Globus pallidus (tissue), 1 donor: ENCODE results near the gene PALD1.

Source experiments
- DNase-seq: peaks from one replicate; pipeline ENCODE4 v3.0.0-alpha.2; 2015; ENCODE audit warnings: low spot score

PALD1 gene

DNA sequence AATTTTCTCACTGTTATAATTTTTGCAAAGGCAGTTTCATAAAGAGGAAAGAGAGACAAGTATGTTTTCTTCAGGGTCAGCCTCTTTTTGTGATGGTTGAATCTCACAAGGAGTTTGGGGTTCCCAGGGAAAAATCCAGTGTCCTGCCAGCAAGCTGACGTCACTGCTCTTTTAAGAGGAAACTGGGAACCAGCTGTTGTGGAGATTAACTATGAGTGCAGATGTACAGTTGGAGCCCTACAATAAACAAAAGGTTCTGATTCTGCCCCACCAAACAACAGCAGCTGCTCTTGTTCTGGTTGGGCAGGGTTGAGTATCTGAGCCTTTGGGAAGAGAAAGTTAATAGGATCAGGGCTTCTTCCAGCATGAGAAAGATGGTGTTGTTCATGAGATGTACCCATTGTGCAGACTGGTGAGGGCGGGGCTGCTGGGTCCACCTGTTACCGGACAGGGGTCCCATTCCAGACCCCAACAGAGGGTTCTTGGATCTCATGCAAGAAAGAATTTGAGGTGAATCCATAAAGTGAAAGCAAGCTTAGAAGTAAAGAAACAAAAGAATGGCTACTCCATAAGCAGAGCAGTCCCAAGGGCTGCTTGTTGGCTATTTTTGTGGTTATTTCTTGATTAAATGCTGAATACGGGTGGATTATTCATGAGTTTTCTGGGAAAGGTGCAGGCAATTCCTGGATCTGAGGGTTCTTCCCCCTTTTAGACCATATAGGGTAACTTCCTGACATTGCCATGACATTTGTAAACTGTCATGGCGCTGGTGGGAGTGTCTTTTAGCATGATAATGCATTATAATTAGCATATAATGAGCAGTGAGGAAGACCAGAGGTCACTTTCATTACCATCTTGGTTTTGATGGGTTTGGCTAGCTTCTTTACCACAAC is 111.4 kb downstream of the PALD1 start:
- DNase-seq: peak; percentile 63

DNA sequence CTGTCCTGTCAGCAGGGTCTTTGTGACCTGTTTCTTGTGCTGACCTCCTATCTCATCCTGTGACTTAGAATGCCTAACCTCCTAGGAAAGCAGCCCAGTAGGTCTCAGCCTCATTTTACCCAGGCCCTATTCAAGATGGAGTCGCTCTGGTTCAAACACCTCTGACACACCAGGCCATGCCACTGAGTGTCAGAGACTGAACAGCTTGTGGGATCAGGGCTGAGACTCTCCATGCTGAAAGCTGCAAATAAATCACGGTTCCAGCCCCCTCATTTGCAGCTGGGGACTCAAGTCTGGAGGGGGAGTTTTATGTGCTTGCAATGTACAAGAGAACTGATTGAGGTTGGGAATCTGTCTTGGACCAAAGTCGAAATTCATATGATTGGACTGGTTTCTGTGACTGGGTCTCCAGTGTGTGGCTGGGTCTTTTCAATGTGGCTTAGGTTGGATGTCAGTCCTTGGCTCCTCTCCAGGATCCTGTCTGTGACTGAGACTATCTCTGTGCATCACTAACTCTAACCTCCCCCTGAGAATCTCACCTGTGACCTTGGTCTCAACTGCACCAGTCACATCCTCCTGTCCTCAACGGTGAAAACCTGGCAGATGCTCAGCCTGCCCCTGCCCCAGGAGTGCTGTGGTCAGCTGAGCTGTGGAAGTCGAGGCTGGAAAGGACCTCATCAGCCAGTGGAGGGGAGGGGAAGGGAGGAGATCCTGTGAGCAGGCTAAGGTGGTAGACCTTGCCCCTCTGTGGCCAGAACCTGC is 112.3 kb downstream of the PALD1 start:
- DNase-seq: no peak

DNA sequence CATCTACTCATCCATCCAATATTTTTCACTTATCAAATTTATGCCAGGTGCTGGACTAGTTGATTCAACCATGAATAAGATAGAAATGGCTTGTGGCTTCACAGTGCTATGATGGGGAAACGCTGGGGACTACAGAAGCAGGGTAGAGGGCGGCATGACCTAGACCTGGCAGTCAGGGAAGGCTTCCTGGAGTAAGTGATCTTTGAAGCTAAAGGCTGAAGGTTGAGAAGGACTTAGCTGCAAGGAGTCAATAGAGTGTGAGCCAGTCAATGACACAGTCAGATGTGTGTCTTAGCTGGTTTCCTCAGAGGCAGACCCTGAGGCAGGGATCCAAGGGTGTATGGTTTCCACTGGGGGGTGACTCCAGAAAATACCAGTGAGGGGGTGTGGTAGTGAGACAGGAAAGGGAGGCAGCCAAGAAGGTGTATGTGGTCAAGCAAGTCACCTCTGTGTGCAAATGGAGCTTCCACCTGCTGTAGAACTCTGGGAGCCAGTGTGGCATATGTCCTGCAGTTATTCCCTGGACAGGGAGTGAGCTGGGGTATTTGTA is 113.7 kb downstream of the PALD1 start:
- DNase-seq: no peak

DNA sequence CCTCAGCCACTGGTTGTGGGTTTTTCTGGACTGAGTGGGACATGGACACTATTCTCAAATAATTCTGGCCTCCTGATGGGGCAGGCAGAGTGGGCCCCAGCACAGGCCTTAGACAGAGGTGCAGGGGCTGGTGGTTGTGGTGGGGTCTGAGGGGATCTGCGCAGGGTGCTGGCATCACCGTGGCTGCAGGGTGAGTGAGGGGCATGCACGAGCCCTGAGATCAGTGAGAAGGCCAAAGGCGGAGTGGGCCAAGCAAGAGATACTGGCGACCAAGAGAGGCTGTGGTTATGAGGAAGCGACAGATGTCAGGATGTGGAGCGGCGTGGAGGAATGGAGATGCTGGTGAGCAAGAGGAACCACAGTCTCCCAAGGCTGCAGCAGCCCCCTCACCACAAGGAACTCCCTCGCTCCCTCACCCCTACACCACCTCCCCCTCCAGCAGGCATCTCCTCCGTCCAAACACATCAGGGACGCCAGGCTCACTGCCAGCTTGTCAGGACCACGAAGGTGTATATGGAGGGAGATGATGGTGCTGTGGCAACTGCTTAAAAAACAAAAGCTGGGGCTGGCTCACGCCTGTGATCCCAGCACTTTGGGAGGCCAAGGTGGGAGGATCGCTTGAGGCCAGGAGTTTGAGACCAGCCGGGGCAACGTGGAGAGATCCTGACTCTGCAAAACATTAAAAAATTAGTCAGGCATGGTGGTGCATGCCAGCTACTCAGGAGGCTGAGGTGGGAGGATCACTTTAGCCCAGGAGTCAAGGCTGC is 114.4 kb downstream of the PALD1 start:
- DNase-seq: no peak

DNA sequence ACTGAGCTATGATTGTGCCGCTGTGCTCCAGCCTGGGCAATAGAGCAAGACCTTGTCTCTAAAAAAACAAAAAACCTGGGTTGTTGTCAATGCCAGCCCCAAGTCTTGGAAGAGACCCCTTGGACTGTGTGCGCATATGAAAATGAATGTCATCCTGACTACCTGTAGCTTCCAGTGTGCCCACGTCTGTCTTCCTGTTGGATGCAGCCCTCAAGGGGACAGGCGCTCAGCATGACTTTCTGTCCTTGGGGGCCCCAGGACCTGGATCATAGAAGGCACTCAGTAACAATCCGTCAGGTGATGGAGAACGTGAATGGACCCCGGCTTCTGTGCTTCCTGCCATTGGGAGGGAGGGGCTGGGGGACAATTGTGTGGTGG is 114.9 kb downstream of the PALD1 start:
- no peak for DNase-seq

DNA sequence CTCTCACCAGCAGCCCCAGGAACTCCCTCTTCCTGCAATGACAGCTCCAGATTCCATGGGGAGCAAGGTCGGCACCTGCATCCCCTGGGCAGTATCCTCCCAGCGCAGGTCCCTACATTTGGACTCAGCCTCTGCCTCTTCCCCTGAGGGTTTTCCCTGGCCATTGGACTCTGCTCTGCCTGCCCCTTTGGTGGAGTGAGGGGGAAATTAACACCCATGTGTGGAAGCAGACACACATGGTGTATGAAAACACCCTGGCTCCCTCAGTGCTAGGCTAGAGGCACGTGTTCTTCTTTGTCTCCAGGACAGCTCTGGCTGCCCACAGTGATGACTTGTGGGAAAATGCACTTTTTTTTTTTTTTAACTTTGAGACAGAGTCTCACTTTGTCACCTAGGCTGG is 115.6 kb downstream of the PALD1 start:
- DNase-seq: no peak

DNA sequence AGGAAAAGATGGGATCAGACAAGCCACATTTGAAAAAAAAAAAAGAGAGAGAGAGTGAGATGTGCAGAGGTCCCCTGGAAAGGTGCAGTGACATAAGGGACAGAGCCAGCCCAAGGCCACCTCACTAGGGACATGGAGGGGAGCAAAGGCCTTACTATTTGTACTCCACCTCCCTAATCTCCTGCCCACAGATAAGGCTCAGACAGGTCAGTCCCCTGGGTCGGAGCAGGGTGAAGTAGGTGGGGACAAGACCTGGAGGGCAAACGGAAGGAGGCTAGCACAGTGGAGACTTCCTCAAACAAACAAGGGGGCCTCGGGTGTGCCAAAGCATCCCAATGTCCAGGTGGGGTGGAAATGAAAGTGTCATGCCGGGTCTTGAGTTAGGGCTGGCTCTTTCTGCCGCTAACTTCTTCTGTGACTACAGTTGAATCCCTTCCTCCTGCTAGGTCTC is 117.0 kb downstream of the PALD1 start:
- no peak for DNase-seq

DNA sequence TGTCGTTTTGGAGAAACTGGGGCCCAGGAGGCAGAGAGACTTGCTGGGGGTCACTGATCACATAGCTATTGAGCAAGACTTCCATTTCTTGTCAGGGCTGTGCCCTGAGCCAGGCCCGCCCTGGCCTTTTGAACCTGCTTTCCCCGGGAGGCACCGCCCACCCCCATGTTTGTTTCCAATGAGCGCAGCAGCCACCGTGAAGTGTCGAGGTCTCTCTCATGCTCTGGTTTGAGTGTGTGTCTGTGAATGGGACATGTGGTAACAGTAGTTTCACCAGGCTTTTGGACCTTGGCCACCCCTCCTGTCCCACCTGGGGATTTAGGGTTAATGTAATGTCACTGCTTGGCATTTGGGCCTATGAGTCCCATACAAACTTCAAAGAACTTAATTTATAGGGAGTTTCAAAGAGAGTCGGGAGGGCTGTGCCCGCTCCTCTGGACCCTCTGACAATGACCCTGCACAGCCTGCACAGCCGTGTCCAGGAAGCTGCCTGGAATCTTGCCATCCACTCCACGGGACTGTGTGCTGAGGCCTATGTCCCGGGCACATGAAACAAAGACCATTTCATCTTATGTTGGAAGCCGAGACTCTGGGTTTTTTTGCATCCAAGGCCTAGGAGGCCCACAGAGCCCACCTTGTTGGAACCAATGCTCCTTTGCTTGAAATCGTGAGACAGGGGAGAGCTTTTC is 117.7 kb downstream of the PALD1 start:
- DNase-seq: peak; percentile 65

DNA sequence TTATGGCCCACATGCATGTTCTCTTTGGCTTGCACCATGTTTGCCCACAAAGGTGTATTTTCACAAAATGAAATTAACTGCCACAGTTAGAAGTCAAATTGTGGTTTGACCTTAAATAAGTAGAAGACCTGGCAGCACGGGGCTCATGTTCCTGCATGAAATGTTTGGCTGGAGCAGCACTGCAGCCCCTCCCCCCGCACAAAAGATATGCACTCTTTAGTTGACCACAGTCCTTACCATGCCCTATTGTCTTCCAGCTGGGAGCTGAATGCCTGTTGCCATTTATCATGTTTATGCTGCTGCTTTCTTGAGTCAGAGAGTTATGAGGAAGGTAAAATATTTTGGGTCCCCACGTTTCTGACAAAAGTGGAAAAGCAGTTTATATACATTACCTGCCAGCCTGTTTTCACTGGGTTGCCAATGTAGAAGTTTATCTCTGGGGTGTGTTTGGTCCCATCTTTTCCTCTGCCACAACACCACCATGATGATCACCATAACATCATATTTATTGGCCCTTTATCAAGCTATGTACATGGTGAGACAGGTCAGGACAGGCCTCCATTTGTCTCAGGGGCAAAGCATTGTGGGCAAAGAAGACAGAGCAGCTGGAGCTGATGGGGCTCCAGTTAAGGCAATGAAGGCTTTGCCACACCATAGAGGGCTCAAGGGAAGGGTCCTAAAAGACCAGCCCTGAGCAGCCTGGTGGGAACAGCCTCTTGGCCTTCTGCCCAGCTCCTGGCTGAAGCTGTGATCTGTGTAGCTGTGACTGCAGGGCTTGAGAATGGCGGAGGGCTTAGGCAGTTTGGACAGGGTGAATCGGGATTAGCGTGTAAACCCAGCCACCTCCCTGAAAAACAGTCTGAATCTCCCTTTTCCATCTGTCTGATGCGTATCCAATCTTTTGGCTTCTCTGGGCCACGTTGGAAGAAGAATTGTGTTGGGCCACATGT is 118.6 kb downstream of the PALD1 start:
- no peak for DNase-seq

DNA sequence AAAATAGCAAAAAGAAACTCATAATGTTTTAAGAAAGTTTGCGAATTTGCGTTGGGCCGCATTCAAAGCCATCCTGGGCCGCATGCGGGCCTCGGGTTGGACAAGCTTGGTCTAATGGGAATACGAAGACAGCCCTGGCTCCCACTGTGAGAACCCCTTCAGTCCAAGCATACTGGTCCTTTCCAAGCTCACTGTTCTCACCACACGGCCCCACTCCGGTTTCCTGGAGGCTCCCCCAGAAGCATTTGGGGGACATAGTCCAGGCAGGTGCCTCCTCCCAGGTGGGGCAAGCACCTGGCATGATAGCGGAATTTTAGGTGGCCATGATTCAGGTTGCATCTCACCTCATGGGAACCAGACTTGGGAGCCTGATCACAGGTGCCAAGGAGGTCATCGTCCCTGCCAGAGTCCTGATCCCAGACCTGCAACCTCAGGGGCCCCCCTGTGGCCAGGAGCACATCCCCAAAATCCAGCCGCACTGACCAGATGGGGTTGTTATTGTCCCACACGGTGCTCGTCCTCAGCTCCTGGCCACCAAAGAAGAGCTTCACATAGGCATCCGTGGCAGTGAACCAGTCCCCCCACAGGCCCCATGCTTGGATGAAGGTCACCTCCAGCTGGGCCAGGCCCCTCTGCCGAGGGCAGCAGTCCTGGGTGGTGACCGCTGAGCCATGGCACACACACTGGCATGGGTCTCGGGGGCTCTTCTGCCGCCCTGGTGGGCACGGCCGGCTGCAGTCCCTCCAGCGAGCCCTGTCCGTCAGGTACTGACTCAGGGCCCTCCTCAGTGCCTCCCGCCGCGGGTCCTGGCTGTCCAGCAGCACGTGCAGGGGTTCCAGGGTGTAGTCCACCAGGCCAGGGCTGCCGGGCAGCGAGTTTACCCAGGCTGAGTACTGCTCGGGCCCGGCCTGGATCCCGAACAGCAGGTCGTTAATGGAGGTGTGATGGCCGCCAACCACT is 119.6 kb downstream of the PALD1 start:
- no peak for DNase-seq

DNA sequence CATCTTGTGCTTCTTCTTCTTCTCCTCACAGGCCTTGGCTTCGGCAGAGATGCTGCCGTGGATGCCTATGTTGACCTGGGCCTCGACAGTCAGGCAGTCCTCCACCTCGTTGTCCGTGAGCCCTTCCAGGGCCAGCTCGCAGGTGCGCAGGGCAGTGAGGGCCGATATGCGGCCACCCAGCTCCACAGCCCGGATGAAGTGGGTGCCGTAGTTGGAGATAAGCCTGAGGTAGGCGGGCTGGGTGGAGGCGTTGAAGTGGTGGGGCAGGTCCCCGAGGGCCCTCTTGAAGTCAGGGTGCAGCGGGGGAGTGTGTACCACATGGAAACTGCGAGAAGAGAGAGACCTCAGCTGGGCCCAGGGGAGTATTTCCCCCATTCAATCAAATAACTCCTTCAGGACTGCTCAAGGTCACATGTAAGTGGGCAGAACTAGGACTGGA is 120.3 kb downstream of the PALD1 start:
- no peak for DNase-seq

DNA sequence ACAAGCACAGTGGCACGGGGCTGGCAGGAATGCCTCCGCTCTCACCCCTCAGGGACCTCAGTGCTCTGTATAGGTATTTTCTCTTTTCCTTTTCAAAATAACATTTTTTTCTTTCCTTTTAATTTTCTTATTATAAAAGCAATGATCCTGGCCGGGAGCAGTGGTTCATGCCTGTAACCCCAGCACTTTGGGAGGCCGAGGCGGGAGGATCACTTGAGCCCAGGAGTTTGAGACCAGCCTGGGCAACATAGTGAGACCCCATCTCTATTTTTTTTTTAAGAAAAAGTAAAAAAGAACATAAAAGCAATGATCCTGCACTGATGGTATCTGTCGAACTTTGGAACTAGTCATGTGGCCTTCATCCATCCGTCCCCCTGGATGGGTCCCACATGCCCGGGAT is 120.8 kb downstream of the PALD1 start:
- DNase-seq: no peak

DNA sequence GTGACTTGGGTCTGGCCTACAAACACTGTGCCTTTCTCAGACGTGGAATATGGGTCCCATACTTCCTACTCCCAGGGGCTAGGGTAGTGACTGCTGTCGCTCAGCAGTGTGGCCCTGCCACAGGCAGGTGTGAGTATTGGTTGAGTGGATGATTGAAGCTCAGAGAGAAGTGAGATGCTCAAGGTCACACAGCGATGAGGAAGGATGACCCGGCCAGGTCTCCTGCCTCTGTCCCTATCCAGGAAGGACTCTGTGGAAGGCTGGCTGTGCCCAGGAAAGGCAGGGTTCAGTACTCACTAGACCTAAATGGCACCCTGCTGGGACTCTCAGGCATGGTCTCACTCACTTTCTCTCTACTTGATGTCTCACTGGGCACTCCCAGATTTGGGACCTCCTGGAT is 121.2 kb downstream of the PALD1 start:
- no peak for DNase-seq

DNA sequence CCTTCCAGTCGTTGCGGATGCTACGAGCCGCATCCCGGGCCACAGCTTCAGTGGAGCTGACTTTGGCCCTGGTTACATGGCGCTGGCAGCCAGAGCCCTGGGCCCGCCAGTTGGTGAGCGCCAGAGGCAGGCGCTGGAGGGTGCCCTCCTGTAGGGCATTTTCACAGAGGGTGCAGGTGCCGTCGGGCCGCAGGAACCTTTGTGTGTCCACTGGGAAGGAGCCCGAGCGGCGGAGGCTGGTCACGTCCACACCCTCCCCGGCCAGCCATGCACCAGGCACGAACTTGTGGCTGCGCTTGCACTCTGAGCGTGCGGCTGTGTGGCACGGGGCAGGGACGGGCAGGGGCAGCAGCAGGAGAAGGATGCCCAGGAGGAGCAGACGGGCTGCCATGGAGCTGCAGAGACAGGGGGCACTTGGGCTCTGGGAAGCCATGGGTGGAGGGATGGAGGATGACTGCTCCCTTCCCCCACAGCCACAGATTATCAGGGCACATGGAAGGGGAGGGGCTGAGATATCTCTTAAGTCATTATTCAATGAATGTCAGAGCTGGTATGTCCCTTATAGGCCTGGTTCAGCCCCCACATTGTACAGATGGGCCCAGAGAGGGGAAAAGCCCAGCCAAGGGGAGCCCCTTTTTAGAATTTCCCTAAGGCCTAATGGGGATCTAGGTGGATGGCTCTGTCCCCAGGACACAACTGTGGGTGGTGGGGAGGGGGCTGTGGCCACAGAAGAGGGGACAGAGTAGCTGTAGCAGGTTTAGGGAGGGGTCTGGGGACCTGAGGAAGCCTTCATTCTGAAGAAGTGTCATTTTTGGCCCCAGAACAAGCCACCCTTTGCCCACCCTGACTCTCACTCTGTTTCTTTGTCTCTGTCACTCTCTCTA is 122.2 kb downstream of the PALD1 start:
- no peak for DNase-seq

DNA sequence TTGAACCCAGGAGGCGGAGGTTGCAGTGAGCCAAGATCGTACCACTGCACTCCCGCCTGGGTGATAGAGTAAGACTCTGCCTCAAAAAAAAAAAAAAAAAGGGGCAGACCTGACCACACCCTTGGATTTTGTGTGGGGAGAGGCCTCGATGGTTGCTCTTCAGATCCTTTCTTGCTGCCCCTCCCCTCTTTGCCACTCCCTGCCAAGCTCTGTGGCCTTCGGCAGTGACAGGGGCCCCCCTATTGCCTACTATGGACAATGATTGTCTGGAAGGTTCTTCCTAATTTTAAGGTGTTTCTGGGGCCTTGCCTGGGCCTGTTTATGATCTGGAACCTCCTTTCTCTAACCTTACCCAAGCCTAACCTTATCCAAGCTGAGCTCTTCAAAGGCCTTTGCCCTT is 123.2 kb downstream of the PALD1 start:
- DNase-seq: no peak

DNA sequence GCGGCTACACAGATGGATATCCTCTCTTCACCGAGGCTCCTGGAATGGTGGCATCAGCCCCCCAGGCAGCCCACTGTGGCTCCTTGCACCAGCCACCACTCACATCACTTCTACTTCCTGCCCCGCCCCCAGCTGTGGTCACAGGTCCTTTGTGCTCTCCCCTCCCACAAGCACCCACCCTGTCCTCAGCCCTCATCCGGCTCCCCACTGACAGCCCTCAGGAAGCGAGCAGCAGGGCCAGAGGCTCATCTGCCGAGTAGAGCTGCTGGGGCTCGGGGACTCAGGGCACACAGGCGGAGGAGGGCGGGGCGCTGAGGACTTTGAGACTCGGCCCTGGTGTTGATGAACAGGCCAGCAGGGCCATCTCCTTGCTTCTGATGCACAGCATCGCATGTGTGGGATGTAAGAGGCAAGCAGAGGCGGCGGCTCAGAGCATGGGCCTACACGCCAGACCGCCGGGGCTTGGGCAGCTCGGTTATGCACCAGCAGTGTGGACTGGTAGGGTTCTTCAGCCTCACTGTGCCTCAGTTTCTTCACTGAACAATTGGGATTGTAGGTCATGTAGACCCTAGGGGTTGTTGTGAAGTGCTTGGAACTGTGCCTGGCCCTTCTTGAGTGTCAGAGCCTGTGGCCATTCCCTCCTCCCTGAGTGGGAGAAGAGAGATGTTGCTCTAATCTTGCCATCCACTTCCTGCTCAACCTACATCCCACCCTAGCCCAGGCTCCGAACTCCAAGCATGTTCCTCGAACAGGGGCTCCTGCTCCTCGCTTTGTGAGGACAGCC is 124.3 kb downstream of the PALD1 start, which contains the start of gene PRF1:
PRF1 (minus strand) TSS at position 77 of the 784 bp plus-strand sequence. CDS start 1,839 bp downstream, outside the sequence.
- no peak for DNase-seq

DNA sequence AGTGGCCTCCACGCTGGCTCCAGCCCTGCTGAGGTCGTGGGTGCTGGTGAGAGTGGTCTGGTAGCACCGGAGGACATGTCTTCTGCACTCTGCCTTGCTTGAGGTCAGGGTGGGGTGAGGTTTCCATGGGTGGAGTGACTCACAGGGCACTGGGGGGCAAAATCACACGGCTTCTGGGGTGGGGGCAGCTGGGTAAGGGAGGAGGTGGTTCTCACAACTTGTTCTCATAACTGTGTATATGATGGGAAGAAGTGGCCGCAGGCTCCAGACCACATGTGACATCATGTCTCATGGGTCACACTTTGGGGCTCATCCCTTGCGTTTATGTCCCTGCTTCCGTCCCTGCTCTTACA is 124.9 kb downstream of the PALD1 start:
- DNase-seq: no peak
